Kidney (tissue), 14 donors: ENCODE measurements around the gene LRRC59. TPM values are rescaled to one million over a fixed set of nuclear protein-coding genes. Genes with fewer than 3 reads are reported as not detected.
A peak's percentile ranks its signal among the peaks of the same experiment; 100 is the strongest.

Source experiments
- DNase-seq, 5 donors: peaks; one replicate each; pipeline ENCODE4 v3.0.0-alpha.2; 2013 to 2020
- FAIRE-seq: peaks from 2 replicates; lab custom pipeline; 2012; peaks lifted over from hg19 to GRCh38; lab: Jason Lieb, UNC
- H3K27ac ChIP-seq, 2 donors: one replicate each; pipeline ENCODE4 v1.7.0; 2013; ENCODE audit warnings: low read depth in 2 of 2, low read length in 2 of 2, inconsistent platforms in 1 of 2
- H3K27me3 ChIP-seq: one replicate; pipeline ENCODE4 v1.7.1; 2013; ENCODE audit warnings: low read length, inconsistent platforms; ENCODE audit not compliant: control insufficient read depth, insufficient read depth
- H3K36me3 ChIP-seq, 3 donors: one replicate each; pipeline versions ENCODE4 v1.7.0 to v1.7.1; 2013; ENCODE audit warnings: low read length in 3 of 3, control low read depth in 1 of 3, inconsistent platforms in 1 of 3; ENCODE audit not compliant: insufficient read depth in 3 of 3, control insufficient read depth in 2 of 3
- H3K4me1 ChIP-seq, 3 donors: one replicate each; pipeline versions ENCODE4 v1.7.0 to v1.7.1; 2013; ENCODE audit warnings: low read length in 3 of 3, inconsistent platforms in 1 of 3, low read depth in 1 of 3; ENCODE audit not compliant: control insufficient read depth in 2 of 3, insufficient read depth in 2 of 3
- H3K4me3 ChIP-seq, 3 donors: one replicate each; pipeline versions ENCODE4 v1.7.0 to v1.8.1; 2013; ENCODE audit warnings: low read length in 3 of 3, control low read depth in 1 of 3, inconsistent platforms in 1 of 3
- H3K9ac ChIP-seq, 3 donors: one replicate each; pipeline versions ENCODE4 v1.7.0 to v1.7.1; 2013; ENCODE audit warnings: low read length in 3 of 3, control low read depth in 1 of 3, inconsistent platforms in 1 of 3
- H3K9me3 ChIP-seq, 3 donors: one replicate each; pipeline versions ENCODE4 v1.7.0 to v1.7.1; 2013; ENCODE audit warnings: low read length in 3 of 3, control low read depth in 1 of 3, inconsistent platforms in 1 of 3; ENCODE audit not compliant: control insufficient read depth in 2 of 3, insufficient read depth in 1 of 3
- CTCF ChIP-seq: IDR thresholded peaks from 3 replicates; pipeline ENCODE4 v1.5.1; 2012; ENCODE audit warnings: mild to moderate bottlenecking, moderate library complexity, borderline replicate concordance; ENCODE audit not compliant: insufficient read depth; ENCODE audit errors: extremely low read depth
- intact Hi-C: fragments of 100-400 bp; cut with DNase I; formaldehyde crosslinking; loops from one replicate; pipeline ENCODE4 v1.11.1; 2022
- polyA plus RNA-seq: library from polyadenylated mRNA; stranded (reverse); fragments of 350-450 nt; fragmentation: Illumina TruSeq; extraction: RNeasy Lipid Tissue Mini Kit (QIAGEN cat#74804); gene quantifications from one replicate; pipeline ENCODE4 v1.2.3, GENCODE V29; 2014; ENCODE audit warnings: low read depth, low replicate concordance; ENCODE audit not compliant: insufficient read depth
- total RNA-seq: library from RNA; stranded (reverse); fragmentation: NEBNext Ultra II Directional; extraction: Animal tissue kit (Norgen Biotek cat#: 25700); gene quantifications from one replicate; pipeline ENCODE4 v1.2.1, GENCODE V29; 2021
- donor health status: control.
- donor health status: control.
- donor health status: control.
- donor health status: control.
- donor health status: control.
- donor health status: DM: yes; HTN: yes; CAD: no.
- donor health status: Normal renal cell carcinoma (clear cell type).

Gene LRRC59
- total and polyA plus RNA-seq, 2 donors from 2014 or later: 37.0 to 61.7 TPM

- Histone ChIP-seq H3K4me1 (no peaks in the 10 kb centered on the region), H3K4me3 (no peak overlapping the region), H3K36me3 (peaks cover 3 to 23% (median 7%) of the 10 kb centered on the region in 3 donors), H3K27me3 (no peaks in the 10 kb centered on the region), H3K9ac (no peak overlapping the region), H3K9me3 (no peaks in the 10 kb centered on the region), H3K27ac (no peak overlapping the region)
- FAIRE-seq: no peak
- intact Hi-C loops: no loop called here
- no peak for TF ChIP-seq CTCF
- no peak for DNase-seq
Observed at GRCh38 chr17:50358177-50358576, 39.1 kb downstream of the LRRC59 start.

GRCh38 chr17:50356892-50357510 lies 40.3 kb downstream of the LRRC59 start:
- intact Hi-C loops: no loop called here
- no peak overlapping the region for H3K4me3 ChIP-seq
- no peaks in the 10 kb centered on the region for H3K4me1 ChIP-seq
- H3K9me3 ChIP-seq: no peaks in the 10 kb centered on the region
- H3K36me3 ChIP-seq: peaks cover 3 to 23% (median 7%) of the 10 kb centered on the region in 3 donors
- no peak for DNase-seq
- H3K9ac ChIP-seq: no peak overlapping the region
- no peak for TF ChIP-seq CTCF
- FAIRE-seq: no peak
- no peaks in the 10 kb centered on the region for H3K27me3 ChIP-seq
- H3K27ac ChIP-seq: no peak overlapping the region

GRCh38 chr17:50356418-50356817 lies 40.9 kb downstream of the LRRC59 start:
- H3K27ac ChIP-seq: no peak overlapping the region
- FAIRE-seq (no peak), DNase-seq (peak in 1 of 5 donors; percentile 31)
- TF ChIP-seq CTCF: no peak
- intact Hi-C loops: no loop called here
- H3K27me3 ChIP-seq: no peaks in the 10 kb centered on the region
- no peaks in the 10 kb centered on the region for H3K9me3 ChIP-seq
- no peaks in the 10 kb centered on the region for H3K4me1 ChIP-seq
- H3K36me3 ChIP-seq: peaks cover 3 to 23% (median 7%) of the 10 kb centered on the region in 3 donors
- no peak overlapping the region for H3K9ac ChIP-seq
- no peak overlapping the region for H3K4me3 ChIP-seq
